ENCODE measurements around the gene HNRNPUL1.

HNRNPUL1 gene

GRCh38 chr19:41352609-41353465 is 88.7 kb downstream of the HNRNPUL1 start:
- peak overlapping the region; percentile 73 for H3K9ac ChIP-seq (ENCODE audit: insufficient read length)
- DNase-seq (ENCODE audit: low read depth, low spot score): no peak
- no peaks in the 10 kb centered on the region for H3K9me3 ChIP-seq (ENCODE audit: low read depth, low read length)
- H3K36me3 ChIP-seq (ENCODE audit: insufficient read depth, low read length): peaks cover 4% of the 10 kb centered on the region; the same call in 1 of the 2 replicates
- TF ChIP-seq EZH2 (IDR thresholded peaks at IDR 0.05) (no peak), POLR2AphosphoS5 (IDR thresholded peaks at IDR 0.05; ENCODE audit: borderline replicate concordance, low read depth, low read length) (0 out of 2 replicates have a peak, but pooled peaks have one; percentile 1)
- H3K27ac ChIP-seq: no peak overlapping the region
- H3K4me3 ChIP-seq: peak overlapping the region; percentile 92

GRCh38 chr19:41353466-41354342 is 89.5 kb downstream of the HNRNPUL1 start, which contains the start of gene TGFB1:
Gene TGFB1, minus strand, starts transcription at chr19:41353922. Its CDS starts 878 bp downstream, at chr19:41353044.
- no peak for TF ChIP-seq EZH2 (IDR thresholded peaks at IDR 0.05)
- TF ChIP-seq FOXP2 (optimal IDR thresholded peaks at IDR 0.05; ENCODE audit: control extremely low read depth, extremely low read length, insufficient read depth): no peak
- no peak; the same call in 1 of the 2 replicates for TF ChIP-seq POLR2AphosphoS5 (IDR thresholded peaks at IDR 0.05; ENCODE audit: borderline replicate concordance, low read depth, low read length)
- DNase-seq (ENCODE audit: low read depth, low spot score): no peak
- H3K27ac ChIP-seq: 0 out of 2 replicates have a peak within 1 kb of the TSS, but pooled peaks have one; percentile 62
- peak within 1 kb of the TSS; percentile 75 for H3K9ac ChIP-seq (ENCODE audit: insufficient read length)
- peak within 1 kb of the TSS; percentile 92 for H3K4me3 ChIP-seq
- H3K36me3 ChIP-seq (ENCODE audit: insufficient read depth, low read length): no peaks in the 10 kb centered on the region
- no peaks in the 10 kb centered on the region for H3K9me3 ChIP-seq (ENCODE audit: low read depth, low read length)

- no peak for TF ChIP-seq POLR2AphosphoS5 (IDR thresholded peaks at IDR 0.05; ENCODE audit: borderline replicate concordance, low read depth, low read length)
- TF ChIP-seq EZH2 (IDR thresholded peaks at IDR 0.05): no peak
- peak; percentile 2 for TF ChIP-seq FOXP2 (optimal IDR thresholded peaks at IDR 0.05; ENCODE audit: control extremely low read depth, extremely low read length, insufficient read depth)
- Histone ChIP-seq H3K4me3 (peak overlapping the region; percentile 92), H3K9me3 (ENCODE audit: low read depth, low read length) (no peaks in the 10 kb centered on the region), H3K36me3 (ENCODE audit: insufficient read depth, low read length) (no peaks in the 10 kb centered on the region), H3K27ac (no peak overlapping the region), H3K9ac (ENCODE audit: insufficient read length) (peak overlapping the region; percentile 75)
- no peak for DNase-seq (ENCODE audit: low read depth, low spot score)
Observed at GRCh38 chr19:41354343-41354953, 90.3 kb downstream of the HNRNPUL1 start.

- H3K27ac ChIP-seq: 0 out of 2 replicates have a peak overlapping the region, but pooled peaks have one; percentile 28
- H3K9me3 ChIP-seq (ENCODE audit: low read depth, low read length): no peaks in the 10 kb centered on the region
- no peaks in the 10 kb centered on the region for H3K36me3 ChIP-seq (ENCODE audit: insufficient read depth, low read length)
- DNase-seq (ENCODE audit: low read depth, low spot score): no peak
- no peak overlapping the region for H3K4me3 ChIP-seq
- TF ChIP-seq POLR2AphosphoS5 (IDR thresholded peaks at IDR 0.05; ENCODE audit: borderline replicate concordance, low read depth, low read length) (no peak), EZH2 (IDR thresholded peaks at IDR 0.05) (no peak), FOXP2 (optimal IDR thresholded peaks at IDR 0.05; ENCODE audit: control extremely low read depth, extremely low read length, insufficient read depth) (no peak)
- H3K9ac ChIP-seq (ENCODE audit: insufficient read length): no peak overlapping the region
Observed at GRCh38 chr19:41355035-41355434, 90.9 kb downstream of the HNRNPUL1 start.

GRCh38 chr19:41355802-41356201 is 91.6 kb downstream of the HNRNPUL1 start:
- Histone ChIP-seq H3K27ac (0 out of 2 replicates have a peak overlapping the region, but pooled peaks have one; percentile 28), H3K36me3 (ENCODE audit: insufficient read depth, low read length) (no peaks in the 10 kb centered on the region), H3K4me3 (no peak overlapping the region), H3K9ac (ENCODE audit: insufficient read length) (no peak overlapping the region), H3K9me3 (ENCODE audit: low read depth, low read length) (no peaks in the 10 kb centered on the region)
- DNase-seq (ENCODE audit: low read depth, low spot score): no peak
- no peak for TF ChIP-seq EZH2 (IDR thresholded peaks at IDR 0.05)
- no peak for TF ChIP-seq POLR2AphosphoS5 (IDR thresholded peaks at IDR 0.05; ENCODE audit: borderline replicate concordance, low read depth, low read length)
- no peak for TF ChIP-seq FOXP2 (optimal IDR thresholded peaks at IDR 0.05; ENCODE audit: control extremely low read depth, extremely low read length, insufficient read depth)

GRCh38 chr19:41356984-41357739 is 93.0 kb downstream of the HNRNPUL1 start:
- TF ChIP-seq FOXP2 (optimal IDR thresholded peaks at IDR 0.05; ENCODE audit: control extremely low read depth, extremely low read length, insufficient read depth): no peak
- TF ChIP-seq POLR2AphosphoS5 (IDR thresholded peaks at IDR 0.05; ENCODE audit: borderline replicate concordance, low read depth, low read length): no peak
- no peak for TF ChIP-seq EZH2 (IDR thresholded peaks at IDR 0.05)
- Histone ChIP-seq H3K27ac (no peak overlapping the region), H3K9ac (ENCODE audit: insufficient read length) (no peak overlapping the region), H3K9me3 (ENCODE audit: low read depth, low read length) (no peaks in the 10 kb centered on the region), H3K36me3 (ENCODE audit: insufficient read depth, low read length) (no peaks in the 10 kb centered on the region), H3K4me3 (no peak overlapping the region)
- no peak for DNase-seq (ENCODE audit: low read depth, low spot score)
